K562 (cell line): Measurements from ENCODE around the gene OSGIN1. TPM values are rescaled to one million over a fixed set of nuclear protein-coding genes. Genes with fewer than 3 reads are reported as not detected.

Source experiments
- ADNP ChIP-seq: fragments of 200-800 bp; sonication (Bioruptor generic); IDR thresholded peaks from 2 replicates; pipeline ENCODE4 v1.6.1; 2016; ENCODE audit warnings: missing genetic modification characterization, missing compliant biosample characterization
- C11orf30 ChIP-seq: fragments of 450-650 bp; IDR thresholded peaks from 2 replicates; pipeline ENCODE4 v1.6.1; 2016; ENCODE audit warnings: low read depth, mild to moderate bottlenecking
- E2F3 ChIP-seq: fragments of 250-450 bp; sonication (Bioruptor Pico); IDR thresholded peaks from 2 replicates; pipeline ENCODE4 v1.4.0; 2020; ENCODE audit warnings: mild to moderate bottlenecking
- KLF10 ChIP-seq: fragments of 250-450 bp; sonication (Bioruptor Pico); IDR thresholded peaks from 2 replicates; pipeline ENCODE4 v1.6.1; 2021; ENCODE audit warnings: matching md5 sums
- MGA ChIP-seq: fragments of 450-650 bp; IDR thresholded peaks from 2 replicates; pipeline ENCODE4 v1.6.1; 2016; ENCODE audit warnings: mild to moderate bottlenecking, moderate library complexity
- NRF1 ChIP-seq, 2 experiments: fragments of 450-650 bp; IDR thresholded peaks in 1 of 2; conservative IDR thresholded peaks in 1 of 2; 2 replicates each; pipeline ENCODE4 v1.6.1; 2014; ENCODE audit warnings: mild to moderate bottlenecking in 2 of 2
- SMARCA5 ChIP-seq: fragments of 450-650 bp; IDR thresholded peaks from 2 replicates; pipeline ENCODE4 v1.6.1; 2016
- SRSF1 ChIP-seq: fragments of 200-400 bp; formaldehyde crosslinking; IDR thresholded peaks from 2 replicates; pipeline ENCODE4 v1.6.1; 2017; ENCODE audit warnings: mild to moderate bottlenecking, low read depth, low read length, moderate library complexity
- THRA ChIP-seq: fragments of 450-650 bp; IDR thresholded peaks from 2 replicates; pipeline ENCODE4 v1.6.1; 2017; ENCODE audit warnings: mild to moderate bottlenecking, moderate library complexity
- ZNF436 ChIP-seq: fragments of 250-450, 450-650 bp; sonication (Bioruptor Pico); formaldehyde crosslinking; IDR thresholded peaks from 2 replicates; pipeline ENCODE4 v1.7.0; 2020; ENCODE audit warnings: mild to moderate bottlenecking
- polyA plus RNA-seq, 8 experiments: library from polyadenylated mRNA; depleted of rRNA in 4 of 8; stranded (reverse) in 5 of 8; unstranded in 3 of 8; fragments of >200 nt; fragmentation: Nextera tagmentation in 2 of 8; fragmentation: Illumina TruSeq in 1 of 8; extraction: Ambion mirVana in 2 of 8; extraction: Trizol in 1 of 8; gene quantifications; 2 replicates each; pipeline versions ENCODE4 v1.2.1 to v1.2.3, GENCODE V29; 2011 to 2014; ENCODE audit warnings: inconsistent platforms in 1 of 8, missing spikeins in 1 of 8
- total RNA-seq, 7 experiments: library from RNA; depleted of rRNA in 6 of 7; stranded (reverse); fragments of >200 nt in 6 of 7; fragmentation: Illumina TruSeq in 2 of 7; extraction: Trizol in 2 of 7; gene quantifications; 2 replicates each; pipeline versions ENCODE4 v1.2.1 to v1.2.3, GENCODE V29; 2011 to 2021; ENCODE audit warnings: low replicate concordance in 1 of 7

OSGIN1 gene
- total and polyA plus RNA-seq, 9 of the 15 experiments (the other 6 are each of a cell fraction or from before 2014, with no cell fraction given), result 0.03 to 3.6 (median 1.6) TPM

GRCh38 chr16:83956336-83957289, 3.6 kb downstream of the OSGIN1 start (continued):
- TF ChIP-seq MGA (no peak), ADNP (tag) (peak; percentile 12), KLF10 (CRISPR knock-in tag) (no peak), ZNF436 (CRISPR knock-in tag) (no peak), C11orf30 (no peak), NRF1 (conservative IDR thresholded peaks at IDR 0.05 in 1 of 2, IDR thresholded peaks at IDR 0.05 in 1 of 2) (no peak), THRA (no peak), SRSF1 (no peak), SMARCA5 (peak; percentile 87), E2F3 (CRISPR knock-in tag) (no peak)
